ENCODE measurements around the gene TRAF3IP1.
"Not testable (repeated sequence)": the region's sequence is repeated elsewhere in the genome, so short reads cannot be mapped to it uniquely, and the experiment has no call there.

Gene TRAF3IP1

GRCh38 chr2:238433941-238434845 lies 113.9 kb downstream of the TRAF3IP1 start:
- no peak for DNase-seq

DNA sequence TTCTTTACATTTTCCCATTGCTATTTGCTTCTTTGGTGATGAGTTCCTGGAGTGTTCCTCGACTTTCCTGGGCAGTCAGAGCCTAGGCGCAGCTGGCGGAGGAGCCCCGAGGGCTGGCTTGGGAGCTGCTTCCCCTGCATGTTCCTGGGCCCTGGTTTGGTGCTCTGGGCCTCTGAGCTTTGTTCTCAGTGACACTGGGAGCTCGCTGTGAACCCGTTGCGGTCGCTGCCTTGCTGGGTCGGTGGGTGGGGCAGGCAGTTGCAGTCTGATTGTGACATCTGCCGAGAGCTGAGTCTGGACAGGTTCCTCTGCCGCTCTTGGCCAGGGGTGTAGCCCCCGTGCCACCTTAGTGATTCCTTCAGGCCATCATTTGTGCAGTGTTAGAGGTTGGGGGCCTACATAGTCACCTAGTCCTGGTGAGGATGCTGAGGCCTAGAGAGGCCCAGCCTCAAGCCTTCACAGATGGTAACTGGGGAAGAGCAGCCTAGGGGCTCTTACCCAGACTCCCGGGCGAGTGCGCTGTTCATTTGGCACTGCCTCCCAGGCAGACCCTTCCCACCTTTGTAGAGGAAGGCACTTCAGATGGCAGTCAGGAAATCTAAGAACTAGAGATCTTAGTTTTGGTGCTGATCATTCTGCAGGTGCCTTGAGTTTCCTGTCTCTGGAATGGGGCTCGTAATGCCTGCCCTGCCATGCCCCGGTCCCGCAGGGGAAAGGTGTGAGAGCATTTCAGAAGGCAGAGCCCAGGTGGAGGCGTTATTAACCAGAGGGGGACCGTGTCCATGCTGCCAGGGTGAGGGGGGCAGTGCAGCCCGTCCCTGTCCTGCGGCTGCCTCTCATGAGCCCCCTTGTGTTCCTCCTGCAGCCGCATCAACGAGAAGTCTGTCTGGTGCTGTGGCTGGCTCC lies 114.8 kb downstream of the TRAF3IP1 start:
- DNase-seq: no peak

DNA sequence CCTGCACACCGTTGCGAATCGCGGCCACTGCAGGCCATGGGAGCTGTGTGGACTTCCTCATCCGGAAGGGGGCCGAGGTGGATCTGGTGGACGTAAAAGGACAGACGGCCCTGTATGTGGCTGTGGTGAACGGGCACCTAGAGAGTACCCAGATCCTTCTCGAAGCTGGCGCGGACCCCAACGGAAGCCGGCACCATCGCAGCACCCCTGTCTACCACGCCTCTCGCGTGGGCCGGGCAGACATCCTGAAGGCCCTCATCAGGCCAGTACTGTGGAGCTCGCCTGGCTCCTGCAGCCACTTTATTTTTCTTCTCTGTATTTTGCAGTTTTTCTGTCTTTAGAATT lies 115.4 kb downstream of the TRAF3IP1 start:
- DNase-seq: no peak

DNA sequence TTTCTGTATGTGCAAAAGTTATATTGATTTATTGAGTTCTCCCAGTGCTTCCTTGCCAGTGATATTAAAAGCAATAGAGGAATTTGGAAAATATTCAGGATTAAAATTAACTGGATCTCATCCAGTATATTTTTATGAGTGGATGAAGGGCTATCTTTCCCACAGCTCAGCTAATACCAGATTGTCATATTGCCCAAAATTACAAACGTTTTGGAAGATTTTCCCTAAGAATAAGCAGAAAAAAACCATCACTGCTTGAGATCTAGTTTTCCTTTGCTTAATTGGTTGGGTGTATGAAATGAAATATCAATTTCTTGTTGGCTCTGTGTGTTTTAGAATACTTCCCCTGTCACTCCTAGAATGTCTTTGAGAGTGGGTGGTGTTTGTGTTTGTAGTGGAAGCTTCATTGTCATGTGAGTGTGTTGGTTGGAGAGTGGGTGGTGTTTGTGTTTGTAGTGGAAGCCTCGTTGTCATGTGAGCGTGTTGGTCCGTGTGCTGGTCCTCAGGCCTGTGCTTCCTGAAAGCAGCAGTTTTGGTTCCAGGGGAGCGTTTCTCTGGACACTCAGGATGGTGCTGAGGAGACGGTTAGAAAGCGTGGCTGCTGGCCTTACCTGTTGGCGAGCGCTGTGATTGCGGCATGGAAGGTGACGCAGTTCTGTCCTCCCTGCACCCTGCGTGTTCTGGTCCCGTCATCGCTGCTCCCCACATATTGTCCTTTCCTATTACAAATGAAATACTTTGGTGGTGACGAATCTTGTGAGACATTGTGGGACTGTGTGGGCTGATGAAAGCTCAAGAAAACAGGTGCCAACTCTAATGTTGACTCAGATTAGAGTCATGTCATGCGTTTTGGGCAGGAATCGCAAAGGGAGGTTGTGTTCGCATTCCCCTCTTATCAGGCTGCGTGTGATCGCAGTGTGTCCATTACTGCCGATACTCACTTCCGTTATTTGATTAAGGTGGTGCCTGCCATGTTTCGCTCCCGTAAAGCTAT lies 118.8 kb downstream of the TRAF3IP1 start:
- no peak for DNase-seq

DNA sequence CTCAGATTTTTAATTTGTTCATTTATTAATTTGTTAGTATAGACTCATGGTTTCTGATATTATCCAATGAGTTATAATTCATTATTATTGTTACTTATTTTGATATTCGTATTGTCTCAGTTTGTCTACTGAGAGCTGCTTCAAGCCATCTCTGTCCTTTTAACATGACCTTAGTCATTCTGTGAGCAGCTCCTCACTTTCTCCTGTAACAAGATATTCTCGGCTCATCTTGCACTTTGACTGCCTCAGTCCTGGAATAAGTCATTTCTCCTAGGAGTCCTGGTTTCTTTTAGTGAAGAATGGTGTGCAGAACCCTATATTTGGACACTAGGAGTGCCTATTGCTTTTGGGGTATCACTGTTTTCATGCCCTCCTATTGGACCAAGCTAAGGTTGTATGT lies 119.6 kb downstream of the TRAF3IP1 start:
- no peak for DNase-seq

DNA sequence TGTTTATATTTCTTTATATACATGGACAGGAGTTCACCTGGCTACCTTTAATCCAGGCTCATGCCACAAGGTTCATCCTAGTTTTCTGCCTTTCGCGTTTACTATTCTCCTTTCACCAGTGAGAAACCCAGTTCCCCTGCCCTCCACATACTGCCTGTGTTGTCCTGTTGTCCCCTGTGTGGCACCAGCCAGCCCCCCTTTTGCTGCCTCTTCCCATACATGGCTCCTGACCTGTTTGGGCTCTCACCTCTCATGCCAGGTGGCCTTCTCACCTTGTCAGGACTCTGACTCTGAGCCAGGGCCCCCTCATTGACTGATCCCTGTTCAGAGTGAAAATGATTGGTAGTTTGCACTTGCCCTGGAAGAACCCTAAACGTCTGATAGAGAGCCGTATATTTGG lies 120.0 kb downstream of the TRAF3IP1 start:
- no peak for DNase-seq

DNA sequence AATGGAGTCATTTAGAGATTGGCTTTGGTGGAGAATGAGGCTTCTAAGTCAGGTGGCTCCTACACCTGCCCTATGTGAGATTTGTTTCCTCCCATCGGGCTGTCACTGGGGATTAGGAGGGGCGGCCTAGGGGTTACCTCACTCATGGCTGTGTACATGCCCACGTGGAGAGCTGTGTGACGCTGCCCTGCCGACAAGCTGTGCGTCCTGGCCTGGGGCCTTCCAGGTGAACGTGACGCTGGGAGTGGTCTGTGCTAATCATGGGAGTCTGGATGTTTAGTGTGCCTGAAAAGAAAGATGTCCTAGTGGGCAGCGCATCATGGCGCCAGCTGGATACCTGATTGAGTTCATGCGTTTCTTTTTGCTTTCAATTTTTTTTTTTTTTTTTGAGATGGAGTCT lies 120.4 kb downstream of the TRAF3IP1 start:
- DNase-seq: no peak

- no peak for DNase-seq
Observed at GRCh38 chr2:238441262-238442114, 121.2 kb downstream of the TRAF3IP1 start.

DNA sequence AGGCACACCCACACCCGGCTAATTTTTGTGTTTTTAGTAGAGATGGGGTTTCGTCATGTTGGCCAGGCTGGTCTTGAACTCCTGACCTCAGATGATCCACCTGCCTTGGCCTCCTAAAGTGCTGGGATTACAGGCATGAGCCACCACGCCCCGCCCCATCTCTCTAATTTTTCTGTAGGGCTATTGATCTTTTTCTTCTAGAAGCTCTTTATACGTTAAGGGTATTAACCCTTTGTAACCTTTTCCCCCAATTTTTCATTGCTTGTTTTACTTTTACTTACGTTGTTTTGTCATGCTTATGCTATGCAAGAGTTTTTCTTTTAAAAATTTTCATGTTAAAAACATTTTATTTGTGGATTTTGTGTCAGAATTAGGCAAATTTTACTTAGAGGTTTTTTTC lies 121.9 kb downstream of the TRAF3IP1 start:
- DNase-seq: not testable (repeated sequence)

GRCh38 chr2:238444242-238444641 lies 123.9 kb downstream of the TRAF3IP1 start:
- no peak for DNase-seq

DNA sequence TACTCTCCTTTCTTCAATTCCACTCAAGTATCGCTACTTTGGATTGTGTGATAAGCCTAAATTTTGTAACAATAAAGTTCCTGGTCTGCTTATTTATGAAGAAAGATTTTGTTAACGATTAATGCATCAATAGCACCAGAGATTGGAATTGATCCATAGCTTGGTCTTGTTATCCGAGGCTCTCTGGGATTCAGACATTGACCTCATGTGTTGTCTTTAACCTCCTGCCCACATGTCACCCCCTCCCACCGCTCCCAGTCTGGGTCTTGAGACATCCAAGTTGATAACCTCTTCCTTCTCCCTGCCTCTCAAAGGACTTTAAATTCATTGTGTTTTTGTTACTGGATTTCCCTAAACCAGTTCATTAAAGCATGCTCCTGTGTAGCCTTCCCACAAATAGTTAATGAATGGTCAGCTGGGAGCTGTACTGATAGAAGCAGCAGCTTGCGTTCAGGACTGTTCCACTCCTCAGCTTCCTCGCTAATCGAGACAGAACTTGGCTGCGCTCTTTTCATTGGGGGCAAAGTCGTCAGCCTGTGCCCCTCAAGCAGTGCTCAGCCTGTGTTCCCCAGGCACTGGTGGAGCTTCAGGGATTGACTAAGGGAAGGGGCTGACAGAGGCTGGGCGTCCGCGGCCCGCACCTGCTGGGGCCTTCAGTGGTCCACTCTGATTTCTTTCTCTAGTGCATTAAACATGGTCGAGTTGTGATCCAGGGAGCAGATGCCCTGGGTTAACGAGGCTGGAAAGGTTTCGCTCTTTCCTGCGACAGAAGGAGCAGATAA lies 125.3 kb downstream of the TRAF3IP1 start:
- DNase-seq: no peak

DNA sequence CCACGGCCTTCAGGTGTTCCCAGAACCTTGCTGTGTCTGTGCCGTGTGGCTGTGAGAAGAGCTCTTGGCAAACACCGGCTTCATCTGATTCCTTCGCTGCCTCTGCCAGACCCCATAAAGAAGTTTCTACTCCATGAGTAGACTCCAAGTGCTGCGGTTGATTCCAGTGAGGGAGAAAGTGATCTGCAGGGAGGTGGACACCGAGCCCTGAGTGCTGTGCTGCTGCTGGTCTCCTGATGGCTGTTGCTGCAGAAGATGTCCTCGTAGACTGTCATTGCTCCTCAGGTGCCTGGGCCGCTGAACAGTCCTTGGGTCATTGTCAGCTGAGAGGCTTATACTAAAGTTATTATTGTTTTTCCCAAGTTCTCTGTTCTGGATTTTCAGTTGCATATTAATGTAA lies 126.1 kb downstream of the TRAF3IP1 start:
- DNase-seq: no peak

- no peak for DNase-seq
Observed at GRCh38 chr2:238448031-238448955, 128.0 kb downstream of the TRAF3IP1 start.

DNA sequence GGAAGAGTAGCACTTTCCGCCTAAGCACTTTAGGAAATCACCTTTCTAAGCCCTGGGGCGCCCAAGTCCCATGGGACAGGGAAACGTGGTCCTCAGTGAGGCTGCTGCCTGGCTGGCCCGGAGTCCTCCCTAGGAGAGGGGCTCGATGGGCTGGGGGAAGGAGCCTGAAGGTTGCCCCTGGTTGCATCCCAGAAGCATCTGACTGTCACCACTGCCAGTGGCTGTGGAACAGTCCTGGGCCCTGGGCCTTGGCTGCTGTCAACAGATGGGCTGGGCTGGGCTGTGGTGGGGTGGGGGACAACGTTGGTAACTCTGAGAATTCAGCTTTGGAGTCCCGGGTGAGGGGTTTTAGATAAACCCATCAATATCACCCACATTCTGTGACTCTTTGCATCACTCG lies 128.9 kb downstream of the TRAF3IP1 start:
- no peak for DNase-seq

GRCh38 chr2:238449909-238450417 lies 129.6 kb downstream of the TRAF3IP1 start:
- DNase-seq: no peak

DNA sequence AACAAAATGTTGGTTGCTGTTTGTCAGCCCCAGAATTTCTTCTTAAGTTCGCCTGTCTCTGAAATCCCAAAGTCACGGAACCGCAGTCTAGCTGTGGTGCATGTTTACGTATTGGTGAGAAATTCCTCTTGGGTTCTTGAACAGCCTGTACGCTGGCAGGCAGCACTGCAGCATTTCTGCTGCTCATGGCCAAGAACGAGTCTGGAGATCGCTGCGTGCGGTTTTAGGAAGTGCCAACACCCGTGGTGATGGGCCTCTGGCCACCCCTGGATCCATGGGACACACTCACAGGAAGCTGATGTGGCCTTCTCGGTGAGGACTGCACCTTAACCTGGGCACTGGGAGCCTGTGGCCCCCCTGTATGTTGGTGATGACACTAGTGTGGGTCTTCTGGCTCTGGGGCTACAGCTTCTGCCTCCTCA lies 130.1 kb downstream of the TRAF3IP1 start:
- no peak for DNase-seq
